Keratinocyte (primary cell): ENCODE results near the gene AKAP6.

Experiments
- EZH2 ChIP-seq: IDR thresholded peaks from one replicate; pipeline ENCODE4 v1.6.1; 2012; ENCODE audit warnings: inconsistent platforms, mild to moderate bottlenecking, low read length, moderate library complexity
- TF ChIP-seq, protein P1 (sequence below), 3 experiments: IDR thresholded peaks in 1 of 3; conservative IDR thresholded peaks in 1 of 3; optimal IDR thresholded peaks in 1 of 3; 2 replicates in 2 of 3; 3 replicates in 1 of 3; pipeline versions ENCODE3 to v1.5.1; 2011; ENCODE audit warnings: low read length in 3 of 3, mild to moderate bottlenecking in 3 of 3, moderate library complexity in 2 of 3, control low read depth in 1 of 3, inconsistent platforms in 1 of 3; ENCODE audit not compliant: insufficient read depth in 2 of 3; ENCODE audit errors: extremely low read depth in 1 of 3

DNA sequence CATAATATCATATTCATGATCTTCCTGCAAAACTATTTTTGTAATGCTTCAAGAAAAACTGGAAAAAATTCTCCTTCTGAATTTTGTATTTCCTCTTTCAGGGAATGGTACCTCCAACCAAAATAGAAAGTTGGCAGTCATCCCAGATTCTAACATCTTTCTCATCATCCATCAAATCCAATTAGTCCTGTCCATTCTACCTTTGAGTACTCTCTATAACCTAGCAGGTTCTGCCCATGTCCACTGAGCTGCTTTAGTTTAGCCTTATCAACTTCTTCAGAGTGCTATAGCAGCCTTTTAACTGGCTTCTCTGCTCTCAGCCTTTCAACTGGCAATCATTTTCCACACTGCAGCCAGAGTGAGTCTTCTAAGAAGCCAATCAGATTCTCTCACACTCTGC lies 236.2 kb downstream of the AKAP6 start:
- TF ChIP-seq, protein P1, sequence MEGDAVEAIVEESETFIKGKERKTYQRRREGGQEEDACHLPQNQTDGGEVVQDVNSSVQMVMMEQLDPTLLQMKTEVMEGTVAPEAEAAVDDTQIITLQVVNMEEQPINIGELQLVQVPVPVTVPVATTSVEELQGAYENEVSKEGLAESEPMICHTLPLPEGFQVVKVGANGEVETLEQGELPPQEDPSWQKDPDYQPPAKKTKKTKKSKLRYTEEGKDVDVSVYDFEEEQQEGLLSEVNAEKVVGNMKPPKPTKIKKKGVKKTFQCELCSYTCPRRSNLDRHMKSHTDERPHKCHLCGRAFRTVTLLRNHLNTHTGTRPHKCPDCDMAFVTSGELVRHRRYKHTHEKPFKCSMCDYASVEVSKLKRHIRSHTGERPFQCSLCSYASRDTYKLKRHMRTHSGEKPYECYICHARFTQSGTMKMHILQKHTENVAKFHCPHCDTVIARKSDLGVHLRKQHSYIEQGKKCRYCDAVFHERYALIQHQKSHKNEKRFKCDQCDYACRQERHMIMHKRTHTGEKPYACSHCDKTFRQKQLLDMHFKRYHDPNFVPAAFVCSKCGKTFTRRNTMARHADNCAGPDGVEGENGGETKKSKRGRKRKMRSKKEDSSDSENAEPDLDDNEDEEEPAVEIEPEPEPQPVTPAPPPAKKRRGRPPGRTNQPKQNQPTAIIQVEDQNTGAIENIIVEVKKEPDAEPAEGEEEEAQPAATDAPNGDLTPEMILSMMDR (optimal IDR thresholded peaks at IDR 0.05 in 1 of 3, IDR thresholded peaks at IDR 0.05 in 1 of 3, conservative IDR thresholded peaks at IDR 0.05 in 1 of 3; ENCODE audit: extremely low read depth in 1 of 3, insufficient read depth in 2 of 3, low read length in 3 of 3): no peak
- TF ChIP-seq EZH2: no peak
